Natural killer cell (primary cell): ENCODE measurements around the gene MED13L. TPM values are rescaled to one million over a fixed set of nuclear protein-coding genes. Genes with fewer than 3 reads are reported as not detected.

Experiments used
- ATAC-seq, 3 donors: fragments of 150-1000 bp in 2 of 3; fragments of 200-7000 bp in 1 of 3; cut with Tn5 transposase; 1 replicate in 1 of 3; 2 replicates in 2 of 3; pipeline ENCODE4 v1.10.0; 2021; ENCODE audit warnings: mild to moderate bottlenecking in 2 of 3, moderate library complexity in 2 of 3
- DNase-seq, 2 donors: peaks; one replicate each; pipeline versions ENCODE4 v3.0.0 to v3.0.0-alpha.2; 2013 to 2021; ENCODE audit warnings: mixed read lengths in 1 of 2
- H3K27ac ChIP-seq: one replicate; pipeline ENCODE4 v1.5.1; 2013; ENCODE audit warnings: mild to moderate bottlenecking, low read length
- H3K27me3 ChIP-seq: one replicate; pipeline ENCODE4 v1.6.1; 2013; ENCODE audit warnings: low read length; ENCODE audit not compliant: control insufficient read depth, insufficient read depth
- H3K36me3 ChIP-seq: one replicate; pipeline ENCODE4 v1.6.1; 2013; ENCODE audit warnings: low read length; ENCODE audit not compliant: control insufficient read depth, insufficient read depth
- H3K4me1 ChIP-seq: one replicate; pipeline ENCODE4 v1.6.1; 2013; ENCODE audit warnings: low read length; ENCODE audit not compliant: control insufficient read depth, insufficient read depth
- H3K4me3 ChIP-seq: one replicate; pipeline ENCODE4 v1.5.1; 2013; ENCODE audit warnings: low read length
- H3K9me3 ChIP-seq: one replicate; pipeline ENCODE4 v1.6.1; 2013; ENCODE audit warnings: low read length; ENCODE audit not compliant: control insufficient read depth, insufficient read depth
- H3K27ac Mint-ChIP-seq, 2 donors: one replicate each; pipeline ENCODE4 v1.8.0; 2022; ENCODE audit warnings: mild to moderate bottlenecking in 2 of 2, mixed read lengths in 2 of 2, moderate library complexity in 1 of 2
- H3K27me3 Mint-ChIP-seq, 2 donors: one replicate each; pipeline ENCODE4 v1.8.0; 2022; ENCODE audit warnings: low read depth in 2 of 2, mixed read lengths in 2 of 2
- H3K36me3 Mint-ChIP-seq: one replicate; pipeline ENCODE4 v1.8.0; 2022; ENCODE audit warnings: mixed read lengths
- H3K4me1 Mint-ChIP-seq, 2 donors: one replicate each; pipeline ENCODE4 v1.8.0; 2022; ENCODE audit warnings: mixed read lengths in 2 of 2
- H3K4me3 Mint-ChIP-seq: one replicate; pipeline ENCODE4 v1.8.0; 2022; ENCODE audit warnings: mild to moderate bottlenecking, moderate library complexity, mixed read lengths
- H3K9me3 Mint-ChIP-seq, 2 donors: one replicate each; pipeline ENCODE4 v1.8.0; 2022; ENCODE audit warnings: mixed read lengths in 2 of 2
- WGBS: methylation state at CpG from one replicate; pipeline ENCODE4 v1.1.7; 2013; ENCODE audit warnings: missing lambda C conversion rate; ENCODE audit not compliant: insufficient coverage; 5-methylcytosine and 5-hydroxymethylcytosine counted together
- intact Hi-C: fragments of 100-400 bp; cut with micrococcal nuclease; formaldehyde crosslinking; loops from one replicate; pipeline ENCODE4 v1.14.2; 2022
- total RNA-seq, 4 donors: library from RNA; stranded (reverse); fragments of 120-200 nt in 1 of 4; gene quantifications; one replicate each; pipeline versions ENCODE4 v1.2.3 to v1.2.4, GENCODE V29; 2013 to 2022
- TF ChIP-seq, protein P1 (sequence below): fragments of 200-600 bp; IDR thresholded peaks from one replicate; pipeline ENCODE4 v1.8.0; 2022; ENCODE audit warnings: antibody characterized with exemption

The MED13L gene
- total RNA-seq, 3 donors from 2014 or later (not counting 1 experiment from before 2014, with no cell fraction given), result 237 to 316 (median 240) TPM

DNA sequence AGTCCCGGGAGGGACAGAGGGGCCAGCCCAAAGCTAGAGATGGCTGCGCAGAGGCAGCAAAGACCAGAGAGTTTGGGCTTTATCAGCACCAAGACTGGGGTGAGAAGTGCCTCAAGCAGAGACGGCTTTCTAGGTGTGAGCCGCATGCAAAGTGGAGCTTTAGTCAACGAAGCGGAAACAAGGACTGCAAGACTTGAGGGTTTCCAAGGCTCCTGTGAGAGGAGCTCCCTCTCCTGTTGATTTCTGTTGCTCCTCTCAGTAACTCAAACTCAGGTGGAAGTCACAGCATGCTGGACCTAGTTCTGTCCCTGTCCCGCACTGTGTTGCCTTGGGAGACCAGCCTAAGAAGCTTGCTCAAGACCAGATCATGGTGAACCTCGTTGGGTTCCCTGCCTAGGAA lies 327.8 kb downstream of the MED13L start:
- Histone ChIP-seq H3K4me3 (no peak overlapping the region), H3K9me3 (no peaks in the 10 kb centered on the region), H3K27me3 (no peaks in the 10 kb centered on the region), H3K36me3 (no peaks in the 10 kb centered on the region), H3K4me1 (no peaks in the 10 kb centered on the region), H3K27ac (no peak overlapping the region)
- intact Hi-C loops, result no loop called here
- no peak overlapping the region for H3K4me3 Mint-ChIP-seq
- TF ChIP-seq, protein P1, sequence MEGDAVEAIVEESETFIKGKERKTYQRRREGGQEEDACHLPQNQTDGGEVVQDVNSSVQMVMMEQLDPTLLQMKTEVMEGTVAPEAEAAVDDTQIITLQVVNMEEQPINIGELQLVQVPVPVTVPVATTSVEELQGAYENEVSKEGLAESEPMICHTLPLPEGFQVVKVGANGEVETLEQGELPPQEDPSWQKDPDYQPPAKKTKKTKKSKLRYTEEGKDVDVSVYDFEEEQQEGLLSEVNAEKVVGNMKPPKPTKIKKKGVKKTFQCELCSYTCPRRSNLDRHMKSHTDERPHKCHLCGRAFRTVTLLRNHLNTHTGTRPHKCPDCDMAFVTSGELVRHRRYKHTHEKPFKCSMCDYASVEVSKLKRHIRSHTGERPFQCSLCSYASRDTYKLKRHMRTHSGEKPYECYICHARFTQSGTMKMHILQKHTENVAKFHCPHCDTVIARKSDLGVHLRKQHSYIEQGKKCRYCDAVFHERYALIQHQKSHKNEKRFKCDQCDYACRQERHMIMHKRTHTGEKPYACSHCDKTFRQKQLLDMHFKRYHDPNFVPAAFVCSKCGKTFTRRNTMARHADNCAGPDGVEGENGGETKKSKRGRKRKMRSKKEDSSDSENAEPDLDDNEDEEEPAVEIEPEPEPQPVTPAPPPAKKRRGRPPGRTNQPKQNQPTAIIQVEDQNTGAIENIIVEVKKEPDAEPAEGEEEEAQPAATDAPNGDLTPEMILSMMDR, result no peak
- ATAC-seq, result no peak
- 95% methylated on average over 8 of the region's 8 CpGs for WGBS
- no peaks in the 10 kb centered on the region for H3K27me3 Mint-ChIP-seq
- no peaks in the 10 kb centered on the region for H3K9me3 Mint-ChIP-seq
- no peaks in the 10 kb centered on the region for H3K4me1 Mint-ChIP-seq
- no peak for DNase-seq
- no peaks in the 10 kb centered on the region for H3K36me3 Mint-ChIP-seq
- no peak overlapping the region for H3K27ac Mint-ChIP-seq

DNA sequence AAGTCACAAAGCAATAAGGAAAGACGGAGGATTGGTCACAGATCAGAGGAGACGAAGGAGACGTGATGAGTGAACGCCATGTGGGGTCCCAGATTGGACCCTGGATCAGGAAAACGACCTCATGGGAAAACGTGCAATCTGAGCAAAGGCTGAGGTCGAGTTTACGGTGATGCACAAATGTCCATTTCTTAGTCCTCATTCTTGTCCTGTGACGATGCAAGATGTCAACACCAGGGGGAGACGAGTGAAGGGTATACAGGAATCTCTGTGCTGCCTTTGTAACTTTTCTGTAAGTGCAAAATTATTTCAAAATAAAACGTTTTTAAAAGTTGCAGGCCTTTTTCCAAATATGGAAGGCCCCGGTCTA lies 329.8 kb downstream of the MED13L start:
- 83% methylated on average over 12 of the region's 12 CpGs for WGBS
- H3K4me3 ChIP-seq, result no peak overlapping the region
- no peaks in the 10 kb centered on the region for H3K9me3 ChIP-seq
- no peaks in the 10 kb centered on the region for H3K27me3 Mint-ChIP-seq
- H3K27ac ChIP-seq, result no peak overlapping the region
- H3K36me3 ChIP-seq, result no peaks in the 10 kb centered on the region
- H3K4me3 Mint-ChIP-seq, result no peak overlapping the region
- H3K4me1 ChIP-seq, result no peaks in the 10 kb centered on the region
- ATAC-seq, result no peak
- intact Hi-C loops, result no loop called here
- H3K27me3 ChIP-seq, result no peaks in the 10 kb centered on the region
- H3K4me1 Mint-ChIP-seq, result no peaks in the 10 kb centered on the region
- no peak overlapping the region for H3K27ac Mint-ChIP-seq
- no peaks in the 10 kb centered on the region for H3K9me3 Mint-ChIP-seq
- TF ChIP-seq, protein P1, result no peak
- no peak for DNase-seq
- H3K36me3 Mint-ChIP-seq, result no peaks in the 10 kb centered on the region

DNA sequence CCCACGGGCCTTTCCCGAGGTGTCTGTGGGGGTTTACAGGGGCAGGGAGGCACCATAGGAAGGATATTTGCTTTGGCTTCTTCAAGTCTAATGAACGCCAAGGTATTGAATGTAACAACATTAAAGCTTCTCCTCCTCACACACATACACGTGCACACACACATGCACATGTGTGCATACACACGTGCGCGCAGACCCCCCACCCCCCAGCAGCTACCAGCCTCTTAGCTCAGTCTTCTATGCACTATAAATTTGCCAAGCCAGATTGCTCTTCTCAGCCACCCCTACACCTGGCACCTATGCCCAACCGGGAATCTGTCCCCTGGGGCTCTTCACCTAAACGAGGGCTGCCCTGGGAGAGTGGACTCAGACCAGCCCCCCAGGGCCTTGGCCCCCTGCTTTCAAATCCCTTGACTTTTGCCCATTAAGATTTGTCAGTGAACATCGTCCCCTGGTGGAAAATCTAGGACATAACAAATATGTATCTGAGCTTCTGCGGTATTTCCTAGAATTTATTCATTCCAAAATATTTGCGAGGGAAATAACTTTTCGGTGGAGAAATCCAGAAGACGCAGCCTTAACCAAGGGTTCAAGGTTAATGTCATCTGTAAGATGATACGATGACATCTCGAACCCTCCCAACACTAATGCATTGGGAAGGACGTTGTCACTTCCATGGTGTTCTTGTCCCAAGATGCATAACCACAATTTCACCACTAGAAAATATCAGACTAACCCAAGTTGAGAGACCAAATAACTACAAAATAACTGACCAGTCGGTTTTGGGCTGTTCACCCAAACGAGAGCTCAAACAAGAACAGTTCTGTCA lies 330.4 kb downstream of the MED13L start:
- no peaks in the 10 kb centered on the region for H3K27me3 ChIP-seq
- H3K4me1 Mint-ChIP-seq, result no peaks in the 10 kb centered on the region
- no peaks in the 10 kb centered on the region for H3K9me3 Mint-ChIP-seq
- H3K4me3 Mint-ChIP-seq, result no peak overlapping the region
- H3K36me3 Mint-ChIP-seq, result no peaks in the 10 kb centered on the region
- intact Hi-C loops, result no loop called here
- H3K4me3 ChIP-seq, result no peak overlapping the region
- TF ChIP-seq, protein P1, result no peak
- H3K27ac Mint-ChIP-seq, result no peak overlapping the region
- no peaks in the 10 kb centered on the region for H3K9me3 ChIP-seq
- no peak overlapping the region for H3K27ac ChIP-seq
- H3K4me1 ChIP-seq, result no peaks in the 10 kb centered on the region
- no peaks in the 10 kb centered on the region for H3K27me3 Mint-ChIP-seq
- no peak for ATAC-seq
- 85% methylated on average over 19 of the region's 19 CpGs for WGBS
- DNase-seq, result no peak
- no peaks in the 10 kb centered on the region for H3K36me3 ChIP-seq

DNA sequence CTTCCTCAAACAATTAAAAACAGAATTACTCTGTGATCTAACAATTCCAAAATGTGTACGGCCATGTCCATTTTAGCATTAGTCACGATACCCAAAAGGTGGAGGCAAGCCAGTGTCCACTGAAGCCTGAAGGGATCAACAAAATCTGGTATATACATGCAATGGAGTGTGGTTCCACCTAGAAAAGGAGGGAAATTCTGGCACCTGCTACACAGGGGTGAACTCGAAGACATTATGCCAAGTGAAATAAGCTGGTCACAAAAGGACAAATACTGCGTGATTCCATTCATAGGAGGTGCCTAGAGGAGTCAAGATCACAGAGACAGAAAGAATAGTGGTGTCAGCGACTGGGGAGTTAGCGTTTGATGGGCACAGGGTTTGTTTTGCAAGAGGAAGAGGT lies 331.4 kb downstream of the MED13L start:
- no peak for DNase-seq
- no peak overlapping the region for H3K4me3 ChIP-seq
- intact Hi-C loops, result no loop called here
- Mint-ChIP-seq H3K27me3 (no peaks in the 10 kb centered on the region), H3K36me3 (no peaks in the 10 kb centered on the region), H3K27ac (no peak overlapping the region), H3K4me3 (no peak overlapping the region), H3K9me3 (no peaks in the 10 kb centered on the region), H3K4me1 (no peaks in the 10 kb centered on the region)
- H3K4me1 ChIP-seq, result no peaks in the 10 kb centered on the region
- no peaks in the 10 kb centered on the region for H3K27me3 ChIP-seq
- no peaks in the 10 kb centered on the region for H3K36me3 ChIP-seq
- no peaks in the 10 kb centered on the region for H3K9me3 ChIP-seq
- H3K27ac ChIP-seq, result no peak overlapping the region
- 90% methylated on average over 6 of the region's 6 CpGs for WGBS
- no peak for ATAC-seq
- TF ChIP-seq, protein P1, result no peak
